Right forelimb (tissue), 1 donor: Measurements from ENCODE around the gene MYORG.

Source experiments
- DNase-seq: peaks from one replicate; pipeline ENCODE4 v3.0.0-alpha.2; 2018

The MYORG gene

GRCh38 chr9:34384368-34385165 lies 7.9 kb upstream of the MYORG start:
- no peak for DNase-seq

- DNase-seq: no peak
Observed at GRCh38 chr9:34383904-34384303, 7.2 kb upstream of the MYORG start.

GRCh38 chr9:34382879-34383278 lies 6.2 kb upstream of the MYORG start:
- DNase-seq: no peak

- DNase-seq: no peak
Observed at GRCh38 chr9:34382054-34382453, 5.4 kb upstream of the MYORG start.

GRCh38 chr9:34381323-34381722 lies 4.6 kb upstream of the MYORG start:
- no peak for DNase-seq

GRCh38 chr9:34380511-34381315 lies 4.0 kb upstream of the MYORG start:
- peak; percentile 86 for DNase-seq

- no peak for DNase-seq
Observed at GRCh38 chr9:34380034-34380510, 3.4 kb upstream of the MYORG start.

- DNase-seq: peak; percentile 90
Observed at GRCh38 chr9:34379334-34380033, 2.8 kb upstream of the MYORG start.

- DNase-seq: no peak
Observed at GRCh38 chr9:34378376-34379060, 1.8 kb upstream of the MYORG start.

GRCh38 chr9:34377404-34377746 lies 677 bp upstream of the MYORG start:
- DNase-seq: no peak

- peak; percentile 61 for DNase-seq
Observed at GRCh38 chr9:34375901-34376595, 650 bp downstream of the MYORG start.

- no peak for DNase-seq
Observed at GRCh38 chr9:34374905-34375552, 1.7 kb downstream of the MYORG start.

- no peak for DNase-seq
Observed at GRCh38 chr9:34374339-34374738, 2.4 kb downstream of the MYORG start.

GRCh38 chr9:34373749-34374148 lies 2.9 kb downstream of the MYORG start:
- DNase-seq: no peak

GRCh38 chr9:34372467-34373011 lies 4.2 kb downstream of the MYORG start:
- no peak for DNase-seq

- DNase-seq: no peak
Observed at GRCh38 chr9:34371886-34372466, 4.7 kb downstream of the MYORG start.

- no peak for DNase-seq
Observed at GRCh38 chr9:34370970-34371880, 5.5 kb downstream of the MYORG start.

- DNase-seq: no peak
Observed at GRCh38 chr9:34370335-34370969, 6.2 kb downstream of the MYORG start.

GRCh38 chr9:34369636-34370035 lies 7.1 kb downstream of the MYORG start:
- no peak for DNase-seq
